ENCODE data around the gene OR10P1.

Gene OR10P1

GRCh38 chr12:55663391-55663790, 26.7 kb downstream of the OR10P1 start:
- H3K4me1 ChIP-seq = no peaks in the 10 kb centered on the region
- DNase-seq = no peak
- H3K4me3 ChIP-seq (ENCODE audit: low read depth, low read length) = no peak overlapping the region
- no peaks in the 10 kb centered on the region for H3K9me3 ChIP-seq
- peaks cover 28% of the 10 kb centered on the region for H3K27me3 ChIP-seq
- TF ChIP-seq CTCF (IDR thresholded peaks at IDR 0.05; ENCODE audit: low read depth, low read length) = no peak
- H3K36me3 ChIP-seq = no peaks in the 10 kb centered on the region

- no peak for DNase-seq
- H3K4me1 ChIP-seq = no peaks in the 10 kb centered on the region
- peaks cover 25% of the 10 kb centered on the region for H3K27me3 ChIP-seq
- H3K4me3 ChIP-seq (ENCODE audit: low read depth, low read length) = no peak overlapping the region
- H3K36me3 ChIP-seq = no peaks in the 10 kb centered on the region
- H3K9me3 ChIP-seq = no peaks in the 10 kb centered on the region
- TF ChIP-seq CTCF (IDR thresholded peaks at IDR 0.05; ENCODE audit: low read depth, low read length) = no peak
These were observed 28.1 kb downstream of the OR10P1 start for GRCh38 chr12:55664826-55665225.

- Histone ChIP-seq H3K27me3 (peaks cover 14% of the 10 kb centered on the region; the same call in 1 of the 2 replicates), H3K36me3 (no peaks in the 10 kb centered on the region), H3K4me1 (no peaks in the 10 kb centered on the region), H3K4me3 (ENCODE audit: low read depth, low read length) (no peak overlapping the region), H3K9me3 (no peaks in the 10 kb centered on the region)
- no peak for TF ChIP-seq CTCF (IDR thresholded peaks at IDR 0.05; ENCODE audit: low read depth, low read length)
- no peak for DNase-seq
These were observed 29.8 kb downstream of the OR10P1 start for GRCh38 chr12:55666508-55666907.

GRCh38 chr12:55670276-55670675, 33.6 kb downstream of the OR10P1 start:
- no peak for DNase-seq
- no peak for TF ChIP-seq CTCF (IDR thresholded peaks at IDR 0.05; ENCODE audit: low read depth, low read length)

GRCh38 chr12:55671746-55672145, 35.1 kb downstream of the OR10P1 start:
- H3K4me1 ChIP-seq = no peaks in the 10 kb centered on the region
- H3K9me3 ChIP-seq = no peaks in the 10 kb centered on the region
- H3K4me3 ChIP-seq (ENCODE audit: low read depth, low read length) = no peak overlapping the region
- H3K27me3 ChIP-seq = peaks cover 23% of the 10 kb centered on the region
- DNase-seq = no peak
- TF ChIP-seq CTCF (IDR thresholded peaks at IDR 0.05; ENCODE audit: low read depth, low read length) = no peak
- no peaks in the 10 kb centered on the region for H3K36me3 ChIP-seq

More at GRCh38 chr12:55670276-55670675, 33.6 kb downstream of the OR10P1 start:
- Histone ChIP-seq H3K4me1 (no peaks in the 10 kb centered on the region), H3K9me3 (no peaks in the 10 kb centered on the region), H3K27me3 (peaks cover 8% of the 10 kb centered on the region), H3K4me3 (ENCODE audit: low read depth, low read length) (no peak overlapping the region), H3K36me3 (no peaks in the 10 kb centered on the region)

- Histone ChIP-seq H3K9me3 (no peaks in the 10 kb centered on the region), H3K4me1 (no peaks in the 10 kb centered on the region), H3K36me3 (no peaks in the 10 kb centered on the region), H3K27me3 (peaks cover 25% of the 10 kb centered on the region), H3K4me3 (ENCODE audit: low read depth, low read length) (no peak overlapping the region)
- TF ChIP-seq CTCF (IDR thresholded peaks at IDR 0.05; ENCODE audit: low read depth, low read length) = no peak
- no peak for DNase-seq
These were observed 36.9 kb downstream of the OR10P1 start for GRCh38 chr12:55673638-55674037.
